Ishikawa (cell line): ENCODE measurements around the gene TOP2B.

Source experiments
- CEBPB ChIP-seq: IDR thresholded peaks from 2 replicates; pipeline ENCODE4 v1.6.1; 2012
- EP300 ChIP-seq: IDR thresholded peaks from 2 replicates; pipeline ENCODE4 v1.6.1; 2012; ENCODE audit warnings: borderline replicate concordance
- FOXM1 ChIP-seq: IDR thresholded peaks from 2 replicates; pipeline ENCODE4 v1.6.1; 2012; ENCODE audit warnings: low read depth, borderline replicate concordance
- TCF12 ChIP-seq: IDR thresholded peaks from 2 replicates; pipeline ENCODE4 v1.6.1; 2012; ENCODE audit warnings: low read depth
- TEAD4 ChIP-seq: IDR thresholded peaks from 2 replicates; pipeline ENCODE4 v1.6.1; 2012
- YY1 ChIP-seq: IDR thresholded peaks from 2 replicates; pipeline ENCODE4 v1.6.1; 2012; ENCODE audit warnings: low read depth
- TF ChIP-seq, protein P1 (sequence below): IDR thresholded peaks from 2 replicates; pipeline ENCODE4 v1.6.1; 2012; ENCODE audit warnings: low read depth, mild to moderate bottlenecking
- TF ChIP-seq, protein P2 (sequence below): IDR thresholded peaks from 2 replicates; pipeline ENCODE4 v1.6.1; 2012

DNA sequence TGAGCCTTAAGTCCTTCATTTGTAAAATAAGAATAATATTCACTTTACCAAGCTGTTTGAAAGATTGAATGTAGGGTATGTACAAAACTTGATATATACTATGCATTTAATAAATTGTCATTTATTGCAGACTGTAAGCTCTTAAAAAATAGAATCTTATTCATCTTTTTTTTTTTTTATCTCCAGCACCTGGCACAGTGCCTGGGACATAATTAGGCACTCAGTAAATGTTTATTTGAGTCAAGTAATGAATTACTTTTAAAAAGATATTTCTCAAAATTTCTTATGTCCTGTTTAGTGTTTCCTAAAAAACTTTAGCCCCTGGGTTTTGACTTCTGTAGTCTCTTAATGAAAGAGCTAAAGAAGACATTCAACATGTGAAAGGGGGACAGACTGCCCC lies 71.7 kb downstream of the TOP2B start:
- TF ChIP-seq YY1 = no peak
- TF ChIP-seq, protein P1, sequence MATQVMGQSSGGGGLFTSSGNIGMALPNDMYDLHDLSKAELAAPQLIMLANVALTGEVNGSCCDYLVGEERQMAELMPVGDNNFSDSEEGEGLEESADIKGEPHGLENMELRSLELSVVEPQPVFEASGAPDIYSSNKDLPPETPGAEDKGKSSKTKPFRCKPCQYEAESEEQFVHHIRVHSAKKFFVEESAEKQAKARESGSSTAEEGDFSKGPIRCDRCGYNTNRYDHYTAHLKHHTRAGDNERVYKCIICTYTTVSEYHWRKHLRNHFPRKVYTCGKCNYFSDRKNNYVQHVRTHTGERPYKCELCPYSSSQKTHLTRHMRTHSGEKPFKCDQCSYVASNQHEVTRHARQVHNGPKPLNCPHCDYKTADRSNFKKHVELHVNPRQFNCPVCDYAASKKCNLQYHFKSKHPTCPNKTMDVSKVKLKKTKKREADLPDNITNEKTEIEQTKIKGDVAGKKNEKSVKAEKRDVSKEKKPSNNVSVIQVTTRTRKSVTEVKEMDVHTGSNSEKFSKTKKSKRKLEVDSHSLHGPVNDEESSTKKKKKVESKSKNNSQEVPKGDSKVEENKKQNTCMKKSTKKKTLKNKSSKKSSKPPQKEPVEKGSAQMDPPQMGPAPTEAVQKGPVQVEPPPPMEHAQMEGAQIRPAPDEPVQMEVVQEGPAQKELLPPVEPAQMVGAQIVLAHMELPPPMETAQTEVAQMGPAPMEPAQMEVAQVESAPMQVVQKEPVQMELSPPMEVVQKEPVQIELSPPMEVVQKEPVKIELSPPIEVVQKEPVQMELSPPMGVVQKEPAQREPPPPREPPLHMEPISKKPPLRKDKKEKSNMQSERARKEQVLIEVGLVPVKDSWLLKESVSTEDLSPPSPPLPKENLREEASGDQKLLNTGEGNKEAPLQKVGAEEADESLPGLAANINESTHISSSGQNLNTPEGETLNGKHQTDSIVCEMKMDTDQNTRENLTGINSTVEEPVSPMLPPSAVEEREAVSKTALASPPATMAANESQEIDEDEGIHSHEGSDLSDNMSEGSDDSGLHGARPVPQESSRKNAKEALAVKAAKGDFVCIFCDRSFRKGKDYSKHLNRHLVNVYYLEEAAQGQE = no peak
- TF ChIP-seq FOXM1 = no peak
- TF ChIP-seq CEBPB = no peak
- TF ChIP-seq TCF12 = no peak
- TF ChIP-seq, protein P2, sequence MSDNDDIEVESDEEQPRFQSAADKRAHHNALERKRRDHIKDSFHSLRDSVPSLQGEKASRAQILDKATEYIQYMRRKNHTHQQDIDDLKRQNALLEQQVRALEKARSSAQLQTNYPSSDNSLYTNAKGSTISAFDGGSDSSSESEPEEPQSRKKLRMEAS = no peak
- no peak for TF ChIP-seq TEAD4
- no peak for TF ChIP-seq EP300
